ENCODE measurements around the gene RPL37A. TPM values are rescaled to one million over a fixed set of nuclear protein-coding genes. Genes with fewer than 3 reads are reported as not detected.

RPL37A gene
- polyA plus RNA-seq, 12 donors = 3,306 to 5,343 (median 4,126) TPM; not detected in 1

DNA sequence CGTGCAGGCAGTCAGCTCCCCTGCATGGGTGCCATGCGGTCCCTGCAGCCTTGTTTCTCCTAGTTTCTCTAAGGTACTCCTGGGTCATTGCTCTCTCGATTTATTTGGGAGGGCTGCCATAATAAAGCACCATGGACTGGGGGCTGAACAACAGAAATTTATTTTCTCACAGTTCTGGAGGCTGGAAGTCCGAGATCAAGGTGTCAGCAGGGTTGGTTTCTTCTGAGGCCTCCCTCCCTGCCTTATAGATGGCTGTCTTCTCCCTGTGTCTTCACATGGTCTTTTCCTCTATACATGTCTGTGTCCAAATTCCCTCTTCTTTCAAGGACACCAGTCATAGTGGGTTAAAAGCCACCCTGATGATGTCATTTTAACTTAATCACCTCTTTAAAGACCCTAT is 40.5 kb downstream of the RPL37A start:
- DNase-seq = no peak

DNA sequence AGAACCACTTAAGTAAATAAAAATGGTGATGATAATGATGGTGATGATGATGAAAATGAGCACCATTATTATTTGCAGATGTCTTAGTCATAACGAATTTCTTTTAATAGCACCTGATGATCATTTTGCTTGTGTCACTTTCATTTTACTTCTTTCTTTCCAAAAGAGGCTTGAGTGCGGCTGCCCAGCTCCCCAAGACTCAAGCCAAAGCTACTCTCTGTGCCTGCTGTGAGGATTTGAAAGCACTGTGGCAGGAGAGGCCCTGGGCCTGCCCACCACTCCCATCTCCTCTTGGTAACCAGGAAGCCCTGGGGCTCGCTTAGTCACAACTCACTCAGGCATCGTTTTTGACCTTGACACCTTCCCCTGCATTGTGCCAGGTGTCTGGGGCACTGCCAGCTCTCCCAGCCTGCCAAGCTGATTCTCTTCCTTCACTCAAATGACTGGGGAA is 41.2 kb downstream of the RPL37A start:
- no peak for DNase-seq

DNA sequence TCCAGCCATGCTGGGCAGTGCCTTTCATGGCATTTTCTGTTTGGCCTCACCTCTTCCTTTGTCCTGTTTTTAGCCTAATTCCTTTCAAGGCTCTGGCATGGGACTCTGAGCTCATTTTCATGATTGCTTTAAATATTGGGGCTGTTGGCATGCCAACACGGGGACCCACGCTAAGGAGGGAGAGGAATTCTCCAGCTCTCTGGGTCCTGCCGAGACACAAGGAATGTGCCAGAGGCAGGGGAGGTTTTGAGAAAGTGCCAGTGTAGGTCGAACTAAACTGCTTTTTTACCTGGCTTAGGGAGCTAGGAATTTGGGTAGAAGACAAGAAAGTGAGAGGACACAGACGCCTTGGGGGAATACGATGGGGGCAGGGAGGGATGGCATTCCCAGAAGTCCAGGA is 42.3 kb downstream of the RPL37A start:
- no peak for DNase-seq

DNA sequence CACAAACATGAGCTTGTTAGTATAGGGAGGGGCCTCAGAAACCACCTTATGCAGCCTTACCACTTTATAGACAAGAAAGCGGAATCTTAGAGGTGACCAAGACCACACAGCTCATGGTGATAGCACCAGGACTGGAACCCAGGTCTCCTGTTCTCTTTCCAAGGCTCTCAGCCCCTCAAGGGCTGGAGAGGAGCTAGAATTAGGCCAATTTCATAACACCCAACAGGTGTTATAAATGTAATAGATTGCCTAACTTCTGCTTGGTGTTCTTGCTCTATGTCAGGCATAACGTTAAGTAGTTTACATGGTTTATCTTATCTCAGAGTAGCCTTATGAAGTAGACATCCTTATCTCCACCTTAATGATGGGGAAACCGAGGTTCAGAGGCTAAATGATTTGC is 42.9 kb downstream of the RPL37A start:
- no peak for DNase-seq

DNA sequence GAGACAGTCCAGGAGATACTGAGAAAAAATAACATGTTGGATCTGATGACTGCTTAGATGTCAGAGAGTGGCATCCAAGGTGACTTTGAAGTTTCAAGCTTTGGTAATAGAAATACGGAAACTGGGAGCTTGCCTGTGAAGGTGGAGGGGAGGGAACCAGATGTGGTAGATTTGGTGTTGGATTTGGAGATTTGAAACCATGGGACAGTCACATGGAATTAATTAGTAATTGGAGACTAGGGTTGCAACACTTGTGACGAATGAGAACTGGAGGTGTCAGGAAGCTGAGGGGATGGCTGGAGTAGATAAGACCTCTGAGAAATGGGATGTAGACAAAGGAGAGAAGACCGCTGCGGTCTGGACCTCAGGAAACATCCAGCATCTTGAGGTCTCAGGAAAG is 46.7 kb downstream of the RPL37A start:
- no peak for DNase-seq

DNA sequence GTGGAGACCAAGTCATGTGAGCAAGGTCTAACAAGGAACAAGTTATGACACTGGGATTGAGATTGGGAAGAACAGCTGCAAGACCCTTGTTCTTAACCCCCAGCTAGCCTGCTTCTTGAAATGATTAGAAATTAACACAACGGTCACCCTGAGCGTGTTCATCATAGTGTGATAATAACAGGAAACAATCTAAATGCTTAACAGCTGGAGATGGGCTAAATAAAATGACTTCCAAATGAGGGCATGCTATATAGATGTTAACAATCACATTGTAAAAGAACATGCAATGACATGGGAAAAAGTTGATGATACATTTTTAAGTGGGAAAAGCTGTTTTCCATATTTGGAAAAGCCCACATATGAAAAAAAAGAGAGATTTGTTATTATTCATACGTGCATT is 47.6 kb downstream of the RPL37A start:
- no peak for DNase-seq

DNA sequence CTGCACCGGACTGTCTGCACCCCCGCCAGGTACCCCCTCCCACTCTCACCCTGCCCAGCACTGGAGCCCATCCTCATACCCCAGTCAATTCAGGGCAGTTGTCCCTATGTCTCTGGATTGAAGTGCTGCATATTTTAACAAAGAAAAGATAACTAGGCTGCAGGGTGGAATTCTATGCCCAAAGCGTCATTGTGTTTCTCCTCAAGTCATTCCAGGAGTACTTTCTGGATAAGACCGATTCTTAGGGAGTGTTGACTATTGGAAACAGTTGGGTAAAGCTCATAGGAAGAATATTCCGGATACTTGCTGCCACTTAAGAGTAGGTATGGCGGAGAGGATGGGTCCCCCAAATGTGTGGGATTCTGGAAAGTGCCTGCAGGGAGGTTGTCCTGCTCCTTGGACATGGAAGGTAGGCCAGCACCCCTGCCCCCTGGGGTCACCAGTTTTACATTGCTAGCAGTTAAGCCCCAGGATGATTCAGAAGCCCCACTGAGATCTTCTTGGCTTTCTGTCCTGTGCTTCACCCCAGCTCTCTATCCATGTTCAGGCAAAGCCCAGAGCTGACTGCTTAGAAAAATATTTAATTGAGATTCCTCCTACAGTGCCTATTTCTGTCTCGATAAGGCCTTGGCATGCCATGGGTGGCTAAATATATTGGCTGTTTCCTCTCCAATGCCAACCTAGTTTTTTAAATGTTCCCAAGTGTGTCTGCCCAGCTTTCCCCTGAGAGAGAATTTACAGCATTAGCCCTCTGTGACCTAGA is 48.2 kb downstream of the RPL37A start:
- no peak for DNase-seq

DNA sequence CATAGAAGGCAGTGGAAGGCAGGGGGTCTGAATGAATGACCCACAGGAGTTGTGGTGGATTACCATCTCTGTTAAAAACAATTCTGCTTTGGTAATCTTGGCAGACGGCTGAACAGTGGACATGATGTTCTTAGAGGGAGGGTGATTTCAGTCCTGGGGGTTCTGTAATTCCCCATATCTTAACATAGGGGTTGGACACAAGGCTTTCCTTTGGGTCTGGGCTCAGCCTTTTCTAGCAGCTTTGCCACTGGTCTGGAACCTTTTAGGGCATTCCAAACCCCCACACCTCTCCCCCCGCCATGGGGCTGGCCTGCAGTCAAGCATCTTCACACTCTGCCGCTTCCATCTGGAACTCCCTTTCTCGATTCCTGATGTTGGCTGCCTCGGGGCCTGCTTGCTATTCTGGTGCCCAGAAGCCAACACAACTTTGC is 50.3 kb downstream of the RPL37A start:
- DNase-seq = no peak

DNA sequence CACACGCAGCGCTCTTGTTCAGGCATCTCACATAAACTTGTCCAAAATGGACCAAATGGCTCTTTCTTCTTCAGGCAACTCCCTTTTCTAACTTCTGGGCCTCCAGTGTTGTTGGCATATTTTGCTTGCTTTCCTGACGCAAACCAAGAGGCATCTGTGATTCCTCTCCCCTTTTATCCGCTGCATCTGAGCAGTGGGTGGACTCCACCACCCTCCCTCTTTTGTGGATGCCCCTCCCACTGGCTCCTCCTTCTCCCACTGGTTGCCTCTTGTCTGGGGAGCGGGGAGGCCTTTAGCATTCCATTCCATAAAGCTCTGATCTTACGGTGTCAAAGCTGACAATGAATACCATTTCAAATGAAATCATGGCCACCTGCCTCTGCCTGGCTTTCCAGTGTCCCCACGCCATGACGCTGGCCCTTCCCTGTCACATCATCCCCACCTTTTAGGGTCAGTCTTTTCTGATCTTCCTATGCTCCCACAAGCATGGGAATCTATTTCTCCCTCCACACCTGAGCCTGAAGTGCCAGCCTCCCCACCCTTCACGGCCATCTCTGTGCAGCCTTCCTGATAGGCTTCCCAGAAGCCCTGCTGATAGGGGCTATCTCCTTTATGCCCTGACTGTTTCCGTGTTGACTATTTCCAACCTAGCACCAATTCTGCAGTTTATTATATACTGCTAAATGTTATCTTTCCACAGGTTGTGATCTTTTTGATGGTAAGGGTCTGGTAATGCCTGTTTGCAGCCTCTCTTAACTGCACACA is 51.5 kb downstream of the RPL37A start:
- DNase-seq = no peak

DNA sequence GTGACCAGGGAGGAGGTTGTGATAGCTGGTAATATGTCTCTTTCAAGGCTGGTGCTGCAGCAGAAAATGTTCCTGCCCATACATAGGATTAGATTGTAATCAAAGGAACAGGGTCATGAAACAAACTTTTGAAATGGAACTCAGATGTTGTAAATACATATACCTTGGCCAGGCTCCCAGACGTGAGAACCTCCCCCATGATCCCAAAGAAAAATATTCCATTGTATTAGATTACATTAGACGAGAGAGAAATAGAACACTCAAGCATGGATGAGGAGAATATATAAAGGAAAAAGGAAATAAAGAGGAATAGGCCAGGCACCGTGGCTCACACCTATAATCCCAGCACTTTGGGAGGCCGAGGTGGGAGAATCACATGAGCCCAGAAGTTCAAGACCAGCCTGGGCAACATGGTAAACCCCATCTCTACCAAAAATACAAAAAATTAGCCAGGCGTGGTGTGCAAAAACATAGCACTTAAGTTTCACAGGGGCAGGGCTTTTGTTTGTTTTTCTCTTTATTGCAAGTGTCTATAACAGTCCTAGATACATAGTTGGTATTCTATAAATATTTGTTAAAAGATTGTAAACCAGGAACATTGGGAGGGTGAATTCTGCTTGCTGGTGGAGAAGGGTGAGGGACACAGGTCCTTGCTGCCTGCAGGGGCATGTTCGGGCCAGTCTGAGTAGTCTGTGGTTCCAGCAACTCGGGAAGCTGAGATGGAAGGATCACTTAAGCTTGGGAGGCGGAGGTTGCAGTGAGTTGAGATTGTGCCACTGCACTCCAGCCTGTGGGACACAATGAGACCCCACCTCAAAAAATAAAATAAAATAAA is 52.8 kb downstream of the RPL37A start:
- DNase-seq = peak; percentile 49

DNA sequence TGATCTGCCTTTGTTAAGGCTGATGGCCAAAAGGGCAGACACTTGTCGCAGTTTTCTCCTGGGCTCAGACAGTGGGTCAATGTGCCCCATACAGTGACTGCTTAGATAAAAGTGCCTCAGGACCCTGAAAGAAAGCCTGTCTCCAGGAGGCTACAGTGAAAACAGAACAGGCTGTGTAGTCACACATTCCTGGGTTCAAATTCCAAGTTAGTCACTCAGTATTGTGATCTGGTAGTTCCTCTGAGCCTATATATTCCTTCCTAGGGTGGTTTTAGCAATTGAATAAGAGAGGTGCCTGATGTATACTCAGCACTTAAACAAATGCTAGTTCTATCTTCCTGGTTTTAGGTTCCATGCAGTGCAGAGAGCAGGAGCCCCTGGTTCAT is 54.4 kb downstream of the RPL37A start:
- no peak for DNase-seq

Other genes with a start within 250 kb of the RPL37A start
- gene MARCHF4, start 126.4 kb upstream of the RPL37A start, polyA plus RNA-seq (ENCODE audit: insufficient read length in 12 of 12) = under 1 TPM in 7 of 12 donors, not detected in 5; 0.04 to 0.15 (median 0.05) TPM
- gene SMARCAL1, start 86.4 kb upstream of the RPL37A start, polyA plus RNA-seq (ENCODE audit: insufficient read length in 12 of 12) = 10 to 100 TPM in 11 of 12 donors, not detected in 1; 18.5 to 30.0 (median 21.6) TPM
- 100 to 1,000 TPM in 10 of 12 donors, 10 to 100 TPM in 1, not detected in 1; 97.9 to 346 (median 142) TPM for gene IGFBP2, start 134.6 kb downstream of the RPL37A start, polyA plus RNA-seq (ENCODE audit: insufficient read length in 12 of 12)
- gene IGFBP5, start 196.7 kb downstream of the RPL37A start, polyA plus RNA-seq (ENCODE audit: insufficient read length in 12 of 12) = 100 to 1,000 TPM; 375 to 936 (median 458) TPM